Esophagus squamous epithelium (tissue), 5 donors: ENCODE data around the gene GALNT10. TPM values are rescaled to one million over a fixed set of nuclear protein-coding genes. Genes with fewer than 3 reads are reported as not detected.

ENCODE experiments used
- DNase-seq: peaks from one replicate; lab custom pipeline; 2025; lab: John Stamatoyannopoulos, UW
- H3K27ac ChIP-seq, 4 donors: fragments of 200-600 bp; sonication (generic); one replicate each; pipeline ENCODE4 v1.5.1; 2016 to 2019; ENCODE audit warnings: mild to moderate bottlenecking in 1 of 4
- H3K27me3 ChIP-seq, 4 donors: fragments of 200-600 bp; sonication (generic); 1 replicate in 3 of 4; 2 replicates in 1 of 4; pipeline versions ENCODE4 v1.5.1 to v1.6.0; 2017 to 2021; ENCODE audit warnings: antibody characterized with exemption in 1 of 4
- H3K36me3 ChIP-seq, 3 donors: fragments of 200-600 bp; sonication (generic); one replicate each; pipeline ENCODE4 v1.5.1; 2016 to 2019
- H3K4me1 ChIP-seq, 3 donors: fragments of 200-600 bp; sonication (generic); one replicate each; pipeline ENCODE4 v1.5.1; 2017 to 2019
- H3K4me3 ChIP-seq, 4 donors: fragments of 200-600 bp; sonication (generic); 1 replicate in 3 of 4; 2 replicates in 1 of 4; pipeline ENCODE4 v1.5.1; 2016 to 2019; ENCODE audit warnings: mild to moderate bottlenecking in 2 of 4, moderate library complexity in 1 of 4
- H3K9me3 ChIP-seq, 3 donors: fragments of 200-600 bp; sonication (generic); one replicate each; pipeline ENCODE4 v1.5.1; 2016 to 2019
- CTCF ChIP-seq, 6 experiments: fragments of 450-650 bp in 4 of 6; fragments of 200-600 bp in 2 of 6; sonication (generic) in 2 of 6; IDR thresholded peaks; one replicate each; pipeline ENCODE4 v1.5.1; 2016 to 2019; ENCODE audit warnings: antibody characterized with exemption in 6 of 6, mild to moderate bottlenecking in 4 of 6, moderate library complexity in 4 of 6
- POLR2A ChIP-seq, 4 donors: fragments of 450-650 bp; IDR thresholded peaks; one replicate each; pipeline ENCODE4 v1.6.1; 2017; ENCODE audit warnings: antibody characterized with exemption in 4 of 4, mild to moderate bottlenecking in 4 of 4, moderate library complexity in 3 of 4
- WGBS, 2 donors: methylation state at CpG; one replicate each; pipeline ENCODE4 v1.1.5; 2018; 5-methylcytosine and 5-hydroxymethylcytosine counted together
- intact Hi-C: fragments of 100-400 bp; cut with DNase I; formaldehyde crosslinking; loops from one replicate; pipeline ENCODE4 v1.15.0; 2022
- total RNA-seq, 4 donors: library from RNA; depleted of rRNA; stranded (reverse); fragments of >200 nt; gene quantifications; one replicate each; pipeline ENCODE4 v1.1.0, GENCODE V29; 2016
- donor health status: DM: yes; HTN: yes; CAD: no.

Gene GALNT10
- total RNA-seq, 4 donors from 2014 or later, result 3.6 to 47.2 (median 9.0) TPM

GRCh38 chr5:154403234-154403633, 212.7 kb downstream of the GALNT10 start:
- intact Hi-C loops, result loop anchor here (5.0 to 10.0 kb wide), 2 partner anchors 336 to 428 kb away; no protein-coding TSS in a partner anchor

GRCh38 chr5:154403776-154404387, 213.3 kb downstream of the GALNT10 start:
- DNase-seq, result no peak
- Histone ChIP-seq H3K27me3 (no peaks in the 10 kb centered on the region), H3K4me1 (peaks cover 6 to 11% (median 6%) of the 10 kb centered on the region in 3 donors), H3K27ac (no peak overlapping the region), H3K4me3 (no peak overlapping the region), H3K9me3 (no peaks in the 10 kb centered on the region), H3K36me3 (no peaks in the 10 kb centered on the region)
- TF ChIP-seq POLR2A (IDR thresholded peaks at IDR 0.05), result no peak
- TF ChIP-seq CTCF (IDR thresholded peaks at IDR 0.05), result no peak
- WGBS, 2 donors, result 80 to 87% methylated on average over 1 to 8 of the region's 8 CpGs
- intact Hi-C loops, result loop anchor here (5.0 to 10.0 kb wide), 2 partner anchors 337 to 429 kb away; no protein-coding TSS in a partner anchor

More at GRCh38 chr5:154403234-154403633, 212.7 kb downstream of the GALNT10 start:
- peaks cover 6 to 11% (median 6%) of the 10 kb centered on the region in 3 donors for H3K4me1 ChIP-seq
- no peak overlapping the region for H3K4me3 ChIP-seq
- H3K27me3 ChIP-seq, result no peaks in the 10 kb centered on the region
- TF ChIP-seq CTCF (IDR thresholded peaks at IDR 0.05) (no peak), POLR2A (IDR thresholded peaks at IDR 0.05) (no peak)
- H3K9me3 ChIP-seq, result no peaks in the 10 kb centered on the region
- no peak for DNase-seq
- no peaks in the 10 kb centered on the region for H3K36me3 ChIP-seq
- H3K27ac ChIP-seq, result no peak overlapping the region
- 98 to 100% methylated on average over 1 to 4 of the region's 4 CpGs for WGBS, 2 donors

GRCh38 chr5:154405078-154405792, 214.7 kb downstream of the GALNT10 start:
- DNase-seq, result peak; percentile 14
- Histone ChIP-seq H3K27ac (no peak overlapping the region), H3K9me3 (no peaks in the 10 kb centered on the region), H3K36me3 (peaks cover 0 to 10% (median 0%) of the 10 kb centered on the region in 3 donors), H3K4me1 (peaks cover 6 to 11% (median 6%) of the 10 kb centered on the region in 3 donors), H3K4me3 (peak overlapping the region in 3 of 4 donors; percentile 20 to 52 (median 31)), H3K27me3 (no peaks in the 10 kb centered on the region)
- 16 to 17% methylated on average over 10 to 14 of the region's 37 CpGs for WGBS, 2 donors
- TF ChIP-seq CTCF (IDR thresholded peaks at IDR 0.05) (peak; percentile 68 to 88 (median 78)), POLR2A (IDR thresholded peaks at IDR 0.05) (no peak)
- intact Hi-C loops, result loop anchor here (5.0 to 10.0 kb wide), 2 partner anchors 223 to 430 kb away; no protein-coding TSS in a partner anchor

- Histone ChIP-seq H3K27me3 (no peaks in the 10 kb centered on the region), H3K27ac (no peak overlapping the region), H3K4me3 (no peak overlapping the region), H3K4me1 (peaks cover 6 to 11% (median 6%) of the 10 kb centered on the region in 3 donors), H3K36me3 (peaks cover 0 to 20% (median 0%) of the 10 kb centered on the region in 3 donors), H3K9me3 (no peaks in the 10 kb centered on the region)
- 89 to 90% methylated on average over 3 to 8 of the region's 8 CpGs for WGBS, 2 donors
- intact Hi-C loops, result loop anchor here (5.0 to 10.0 kb wide), 2 partner anchors 224 to 431 kb away; no protein-coding TSS in a partner anchor
- no peak for DNase-seq
- no peak for TF ChIP-seq CTCF (IDR thresholded peaks at IDR 0.05)
Measured at GRCh38 chr5:154406231-154406630, 215.7 kb downstream of the GALNT10 start.

- intact Hi-C loops, result loop anchor here (5.0 to 10.0 kb wide), 2 partner anchors 225 to 432 kb away; no protein-coding TSS in a partner anchor
Measured at GRCh38 chr5:154406826-154407225, 216.3 kb downstream of the GALNT10 start.

More at GRCh38 chr5:154406826-154407225, 216.3 kb downstream of the GALNT10 start:
- H3K27me3 ChIP-seq, result no peaks in the 10 kb centered on the region
- DNase-seq, result no peak
- whole genome bisulfite sequencing, 2 donors, result 92 to 95% methylated on average over 4 of the region's 4 CpGs
- no peak overlapping the region for H3K4me3 ChIP-seq
- H3K36me3 ChIP-seq, result peaks cover 0 to 24% (median 0%) of the 10 kb centered on the region in 3 donors
- no peaks in the 10 kb centered on the region for H3K9me3 ChIP-seq
- TF ChIP-seq POLR2A (IDR thresholded peaks at IDR 0.05) (no peak), CTCF (IDR thresholded peaks at IDR 0.05) (no peak)
- peaks cover 6 to 11% (median 6%) of the 10 kb centered on the region in 3 donors for H3K4me1 ChIP-seq
- no peak overlapping the region for H3K27ac ChIP-seq
